HG03342 (cell line): Measurements from ENCODE around the gene CADM2.

Source experiments
- ATAC-seq: cut with Tn5 transposase; IDR thresholded peaks from one replicate; pipeline ENCODE4 v1.9.1; 2021; ENCODE audit warnings: mild to moderate bottlenecking, moderate library complexity; ENCODE audit not compliant: unreplicated experiment

Gene CADM2

DNA sequence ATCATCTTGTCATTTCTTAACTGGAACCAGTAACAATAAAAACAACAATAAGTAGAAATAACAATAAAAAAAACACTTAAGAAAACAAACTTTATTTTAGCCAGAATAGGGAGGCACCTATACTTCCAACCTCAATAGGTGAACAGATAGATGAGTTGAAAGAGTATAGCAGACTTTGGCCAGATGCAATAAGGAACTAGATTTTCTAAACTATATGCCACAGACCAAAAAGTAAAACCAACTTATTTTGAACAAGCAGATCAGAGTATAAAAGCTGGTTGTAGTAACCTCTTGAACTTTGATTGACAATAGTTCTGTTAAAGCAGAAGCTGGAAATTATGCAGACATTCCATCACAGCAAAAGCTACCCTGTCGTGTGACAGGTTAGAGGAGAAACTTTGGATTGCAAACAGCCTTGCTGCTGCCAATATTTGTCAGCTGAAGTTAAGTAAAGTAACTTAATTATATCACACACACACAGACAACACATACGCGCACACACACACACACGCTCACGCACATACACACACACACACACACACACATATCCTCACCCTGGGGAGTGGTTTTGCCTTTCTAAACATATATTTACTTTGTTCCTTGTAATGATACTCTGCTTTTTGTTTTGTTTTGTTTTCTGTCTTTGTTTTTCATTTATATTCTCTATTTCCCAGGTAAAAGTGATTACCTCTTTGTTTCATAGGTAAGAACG, 1128.5 kb downstream of the CADM2 start:
- no peak for ATAC-seq

DNA sequence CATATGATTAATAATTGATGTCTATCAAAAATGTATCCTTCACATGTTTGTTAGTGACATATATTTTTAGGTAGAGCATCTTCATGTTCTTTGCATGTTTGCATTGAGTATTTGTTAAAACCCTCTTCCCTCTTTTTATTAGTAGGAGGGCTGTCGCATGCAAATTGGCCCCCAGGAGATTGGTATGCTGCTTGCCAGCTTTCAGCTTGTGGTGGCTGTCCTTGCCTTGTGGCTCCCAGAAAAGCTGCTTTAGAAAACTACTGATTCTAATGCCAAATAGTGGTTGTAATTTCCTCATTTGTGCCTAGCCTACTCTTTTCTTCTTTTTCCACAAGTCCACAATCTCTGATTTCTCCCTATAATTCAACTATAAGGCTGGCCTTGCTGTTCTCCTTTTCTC, 1145.4 kb downstream of the CADM2 start:
- no peak for ATAC-seq

DNA sequence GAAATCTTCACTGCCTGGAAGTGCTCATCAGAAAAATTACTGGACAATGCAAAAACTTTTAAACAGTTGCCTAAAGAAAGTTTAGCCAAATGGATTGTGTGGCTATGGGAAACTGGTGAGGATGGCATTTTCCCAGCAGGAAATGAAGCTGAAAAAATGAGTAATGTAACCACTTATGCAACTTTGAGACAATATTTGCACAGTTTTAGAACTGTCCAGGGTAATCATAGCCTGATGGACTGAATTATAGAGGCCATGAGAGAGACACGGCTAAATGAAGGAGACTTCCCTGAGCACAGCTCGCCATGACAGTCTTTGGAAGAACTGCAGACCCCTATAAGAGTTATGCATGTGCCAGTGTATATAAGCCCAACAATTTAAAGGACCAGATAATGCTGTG, 1150.6 kb downstream of the CADM2 start:
- ATAC-seq, result no peak
